Testis (tissue), 3 donors: ENCODE results near the gene ZNF235. TPM values are rescaled to one million over a fixed set of nuclear protein-coding genes. Genes with fewer than 3 reads are reported as not detected.
"Not testable (repeated sequence)": the region's sequence is repeated elsewhere in the genome, so short reads cannot be mapped to it uniquely, and the experiment has no call there.

Experiments used
- DNase-seq: peaks from one replicate; pipeline ENCODE4 v3.0.0-alpha.2; 2019
- H3K27ac ChIP-seq, 2 donors: fragments of 200-600 bp; sonication (generic); one replicate each; pipeline ENCODE4 v1.5.1; 2019
- H3K27me3 ChIP-seq: fragments of 200-600 bp; sonication (generic); one replicate; pipeline ENCODE4 v1.5.1; 2019
- H3K36me3 ChIP-seq: fragments of 200-600 bp; sonication (generic); one replicate; pipeline ENCODE4 v1.5.1; 2017; ENCODE audit warnings: low read depth; ENCODE audit errors: missing control alignments
- H3K4me1 ChIP-seq: fragments of 200-600 bp; sonication (generic); one replicate; pipeline ENCODE4 v1.5.1; 2019
- H3K4me3 ChIP-seq, 2 donors: fragments of 200-600 bp; sonication (generic); one replicate each; pipeline ENCODE4 v1.5.1; 2017 to 2019
- H3K9me3 ChIP-seq: fragments of 200-600 bp; sonication (generic); one replicate; pipeline ENCODE4 v1.5.1; 2017
- POLR2A ChIP-seq: fragments of 450-650 bp; IDR thresholded peaks from one replicate; pipeline ENCODE4 v1.6.1; 2017; ENCODE audit warnings: antibody characterized with exemption, mild to moderate bottlenecking, moderate library complexity
- WGBS, 2 donors: methylation state at CpG; one replicate each; pipeline ENCODE4 v1.1.5; 2018; 5-methylcytosine and 5-hydroxymethylcytosine counted together
- intact Hi-C: fragments of 100-400 bp; cut with DNase I; formaldehyde crosslinking; loops from one replicate; pipeline ENCODE4 v1.15.1; 2023; ENCODE audit warnings: low total_unique reads
- polyA plus RNA-seq: library from polyadenylated mRNA; stranded (reverse); fragments of 350-450 nt; fragmentation: Illumina TruSeq; extraction: RNeasy Lipid Tissue Mini Kit (QIAGEN cat#74804); gene quantifications from one replicate; pipeline ENCODE4 v1.2.3, GENCODE V29; 2014; ENCODE audit warnings: low read depth, low replicate concordance; ENCODE audit not compliant: insufficient read depth
- small RNA-seq, 2 donors: library from RNA; depleted of rRNA; stranded (forward); fragments of <200 nt; gene quantifications; one replicate each; pipeline ENCODE3, GENCODE V24; 2016
- total RNA-seq, 2 donors: library from RNA; depleted of rRNA; stranded (reverse); fragments of >200 nt; gene quantifications; one replicate each; pipeline ENCODE4 v1.2.3, GENCODE V29; 2016
- TF ChIP-seq, protein P1 (sequence below), 3 experiments: fragments of 450-650 bp in 2 of 3; fragments of 200-600 bp in 1 of 3; sonication (generic) in 1 of 3; IDR thresholded peaks; one replicate each; pipeline ENCODE4 v1.5.1; 2016 to 2019; ENCODE audit warnings: antibody characterized with exemption in 3 of 3, mild to moderate bottlenecking in 2 of 3, moderate library complexity in 1 of 3

The ZNF235 gene
- total and polyA plus RNA-seq, 3 donors from 2014 or later, result 4.6 to 12.1 (median 11.1) TPM

DNA sequence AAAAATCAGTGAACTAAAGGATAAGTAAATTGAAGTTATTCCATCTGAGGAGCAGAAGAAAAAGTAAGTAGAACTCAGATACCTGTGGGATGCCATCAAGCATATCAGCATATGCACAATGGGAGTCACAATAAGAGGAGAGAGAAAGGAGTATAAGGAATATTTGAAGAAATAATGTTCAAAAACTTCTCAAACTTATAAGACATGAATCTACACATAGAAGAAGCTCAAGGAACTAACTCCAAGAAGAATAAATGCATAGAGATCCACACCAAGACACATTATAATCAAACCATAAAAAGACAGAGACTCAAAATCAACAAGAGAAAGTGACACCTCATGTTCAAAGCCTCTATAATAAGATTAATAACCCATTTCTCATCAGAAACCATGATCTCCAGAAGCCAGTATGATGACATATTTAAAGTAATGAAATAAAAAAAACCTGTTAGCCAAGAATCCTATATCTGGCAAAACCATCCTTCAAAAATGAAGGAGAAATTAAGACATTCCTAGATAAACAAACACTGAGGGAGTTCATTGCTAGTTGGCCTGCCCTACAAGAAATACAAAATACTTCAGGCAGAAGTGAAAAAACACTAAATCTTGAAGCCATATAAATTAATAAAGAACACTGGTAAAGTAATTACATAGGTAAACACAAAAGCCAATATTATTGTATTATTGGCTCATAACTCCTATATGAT lies 49.0 kb downstream of the ZNF235 start:
- intact Hi-C loops, result no loop called here
- no peaks in the 10 kb centered on the region for H3K9me3 ChIP-seq
- no peaks in the 10 kb centered on the region for H3K4me1 ChIP-seq

DNA sequence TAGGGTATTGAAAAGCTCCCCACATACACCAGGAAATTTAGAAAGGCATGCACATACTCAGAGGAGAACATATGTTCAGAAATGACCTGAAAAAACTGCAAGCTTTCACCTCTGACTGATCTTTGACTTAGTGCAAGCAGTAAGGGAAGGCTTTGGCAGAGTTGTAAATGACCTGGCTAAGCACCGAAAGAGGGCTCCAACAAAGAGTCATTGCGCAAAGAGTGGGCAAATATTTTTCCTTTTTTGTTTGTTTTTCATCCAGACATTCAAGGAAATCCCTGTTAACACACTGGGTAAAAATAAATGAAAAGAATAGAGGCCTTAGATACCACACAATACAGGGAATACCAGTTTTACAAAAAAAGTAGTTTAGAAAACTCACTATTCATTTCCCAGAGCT lies 50.3 kb downstream of the ZNF235 start:
- no peak for DNase-seq
- Histone ChIP-seq H3K4me3 (no peak overlapping the region), H3K27ac (no peak overlapping the region), H3K27me3 (no peaks in the 10 kb centered on the region), H3K36me3 (no peaks in the 10 kb centered on the region), H3K4me1 (no peaks in the 10 kb centered on the region), H3K9me3 (no peaks in the 10 kb centered on the region)
- TF ChIP-seq, protein P1, sequence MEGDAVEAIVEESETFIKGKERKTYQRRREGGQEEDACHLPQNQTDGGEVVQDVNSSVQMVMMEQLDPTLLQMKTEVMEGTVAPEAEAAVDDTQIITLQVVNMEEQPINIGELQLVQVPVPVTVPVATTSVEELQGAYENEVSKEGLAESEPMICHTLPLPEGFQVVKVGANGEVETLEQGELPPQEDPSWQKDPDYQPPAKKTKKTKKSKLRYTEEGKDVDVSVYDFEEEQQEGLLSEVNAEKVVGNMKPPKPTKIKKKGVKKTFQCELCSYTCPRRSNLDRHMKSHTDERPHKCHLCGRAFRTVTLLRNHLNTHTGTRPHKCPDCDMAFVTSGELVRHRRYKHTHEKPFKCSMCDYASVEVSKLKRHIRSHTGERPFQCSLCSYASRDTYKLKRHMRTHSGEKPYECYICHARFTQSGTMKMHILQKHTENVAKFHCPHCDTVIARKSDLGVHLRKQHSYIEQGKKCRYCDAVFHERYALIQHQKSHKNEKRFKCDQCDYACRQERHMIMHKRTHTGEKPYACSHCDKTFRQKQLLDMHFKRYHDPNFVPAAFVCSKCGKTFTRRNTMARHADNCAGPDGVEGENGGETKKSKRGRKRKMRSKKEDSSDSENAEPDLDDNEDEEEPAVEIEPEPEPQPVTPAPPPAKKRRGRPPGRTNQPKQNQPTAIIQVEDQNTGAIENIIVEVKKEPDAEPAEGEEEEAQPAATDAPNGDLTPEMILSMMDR (IDR thresholded peaks at IDR 0.05), result no peak
- TF ChIP-seq POLR2A, result no peak
- intact Hi-C loops, result no loop called here
- whole genome bisulfite sequencing, 2 donors, result 92 to 98% methylated on average over 2 of the region's 2 CpGs

More for the DNA sequence above, 49.0 kb downstream of the ZNF235 start:
- Histone ChIP-seq H3K4me3 (no peak overlapping the region), H3K27ac (no peak overlapping the region), H3K36me3 (no peaks in the 10 kb centered on the region), H3K27me3 (no peaks in the 10 kb centered on the region)
- DNase-seq, result no peak
- TF ChIP-seq, protein P1 (IDR thresholded peaks at IDR 0.05), result no peak
- no peak for TF ChIP-seq POLR2A

DNA sequence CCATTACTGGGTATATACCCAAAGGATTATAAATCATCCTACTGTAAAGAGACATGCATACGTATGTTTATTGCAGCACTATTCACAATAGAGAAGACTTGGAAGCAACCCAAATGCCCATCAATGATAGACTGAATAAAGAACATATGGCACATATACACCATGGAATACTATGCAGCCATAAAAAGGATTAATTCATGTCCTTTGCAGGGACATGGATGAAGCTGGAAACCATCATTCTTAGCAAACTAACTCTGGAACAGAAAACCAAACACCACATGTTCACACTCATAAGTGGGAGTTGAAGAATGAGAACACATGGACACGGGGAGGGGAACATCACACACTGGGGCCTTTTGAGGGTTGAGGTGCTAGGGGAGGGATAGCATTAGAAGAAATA lies 51.4 kb downstream of the ZNF235 start:
- H3K27ac ChIP-seq, intact Hi-C loops: not testable (repeated sequence)

DNA sequence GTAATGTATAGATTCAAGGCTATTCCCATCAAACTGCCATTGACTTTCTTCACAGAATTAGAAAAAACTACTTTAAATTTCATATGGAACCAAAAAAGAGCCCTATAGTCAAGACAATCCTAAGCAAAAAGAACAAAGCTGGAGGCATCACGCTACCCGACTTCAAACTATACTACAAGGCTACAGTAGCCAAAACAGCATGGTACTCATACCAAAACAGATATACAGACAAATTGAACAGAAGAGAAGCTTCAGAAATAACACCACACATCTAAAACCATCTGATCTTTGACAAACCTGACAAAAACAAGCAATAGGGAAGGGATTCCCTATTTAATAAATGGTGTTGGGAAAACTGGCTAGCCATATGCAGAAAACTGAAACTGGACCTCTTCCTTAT lies 52.5 kb downstream of the ZNF235 start:
- H3K27me3 ChIP-seq, H3K4me1 ChIP-seq, H3K9me3 ChIP-seq, H3K36me3 ChIP-seq, DNase-seq, intact Hi-C loops, H3K4me3 ChIP-seq, H3K27ac ChIP-seq: not testable (repeated sequence)
- 89 to 94% methylated on average over 2 of the region's 2 CpGs for WGBS, 2 donors

More for the DNA sequence above, 51.4 kb downstream of the ZNF235 start:
- H3K4me1 ChIP-seq, H3K4me3 ChIP-seq, DNase-seq, H3K36me3 ChIP-seq, H3K9me3 ChIP-seq, H3K27me3 ChIP-seq: not testable (repeated sequence)
- 89 to 94% methylated on average over 2 of the region's 2 CpGs for WGBS, 2 donors

DNA sequence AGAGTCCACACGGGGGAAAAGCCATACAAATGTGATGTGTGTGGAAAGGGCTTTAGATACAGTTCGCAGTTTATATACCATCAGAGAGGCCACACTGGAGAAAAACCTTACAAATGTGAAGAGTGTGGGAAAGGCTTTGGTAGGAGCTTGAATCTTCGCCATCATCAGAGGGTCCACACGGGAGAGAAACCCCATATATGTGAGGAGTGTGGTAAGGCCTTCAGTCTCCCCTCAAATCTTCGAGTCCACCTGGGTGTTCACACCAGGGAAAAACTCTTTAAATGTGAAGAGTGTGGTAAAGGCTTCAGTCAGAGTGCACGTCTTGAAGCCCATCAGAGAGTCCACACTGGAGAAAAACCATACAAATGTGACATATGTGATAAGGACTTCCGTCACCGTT lies 68.4 kb downstream of the ZNF235 start:
- no peaks in the 10 kb centered on the region for H3K36me3 ChIP-seq
- TF ChIP-seq POLR2A, result no peak
- TF ChIP-seq, protein P1 (IDR thresholded peaks at IDR 0.05), result no peak
- 97 to 98% methylated on average over 8 of the region's 8 CpGs for WGBS, 2 donors
- DNase-seq, result no peak
- no peak overlapping the region for H3K4me3 ChIP-seq
- H3K27ac ChIP-seq, result no peak overlapping the region
- no peaks in the 10 kb centered on the region for H3K27me3 ChIP-seq
- H3K9me3 ChIP-seq, result no peaks in the 10 kb centered on the region
- intact Hi-C loops, result no loop called here
- H3K4me1 ChIP-seq, result no peaks in the 10 kb centered on the region

Small RNAs within 50 kb of the gene (small RNA-seq; reads per million reads assigned to genes)
- gene NDUFA3P1, result 0 reads per million in 2 donors

Other genes starting within 250 kb of the ZNF235 start
- gene ZNF284, start 232.9 kb downstream of the ZNF235 start, total RNA-seq, result 1 to 10 TPM; 1.0 to 1.5 TPM
- gene ZNF284, start 232.9 kb downstream of the ZNF235 start, polyA plus RNA-seq, result 0.96 TPM
- 10 to 100 TPM; 21.8 to 22.7 TPM for gene ZNF224, start 210.7 kb downstream of the ZNF235 start, total RNA-seq
- gene ZNF224, start 210.7 kb downstream of the ZNF235 start, polyA plus RNA-seq, result 11.3 TPM
- gene ZNF225, start 191.6 kb downstream of the ZNF235 start, total RNA-seq, result 1 to 10 TPM; 5.0 to 7.4 TPM
- gene ZNF225, start 191.6 kb downstream of the ZNF235 start, polyA plus RNA-seq, result 5.1 TPM
- 1 to 10 TPM; 7.9 to 8.5 TPM for gene ZNF234, start 163.5 kb downstream of the ZNF235 start, total RNA-seq
- 3.4 TPM for gene ZNF234, start 163.5 kb downstream of the ZNF235 start, polyA plus RNA-seq
- 10 to 100 TPM; 44.1 to 54.0 TPM for gene ZNF226, start 139.9 kb downstream of the ZNF235 start, total RNA-seq
- 27.4 TPM for gene ZNF226, start 139.9 kb downstream of the ZNF235 start, polyA plus RNA-seq
- gene ZNF227, start 92.5 kb downstream of the ZNF235 start, total RNA-seq, result 10 to 100 TPM; 19.8 to 25.0 TPM
- gene ZNF227, start 92.5 kb downstream of the ZNF235 start, polyA plus RNA-seq, result 12.8 TPM
- gene ZNF233, start 45.1 kb downstream of the ZNF235 start, total RNA-seq, result 10 to 100 TPM in 1 of 2 donors, 1 to 10 TPM in 1; 6.4 to 11.6 TPM
- 27.7 TPM for gene ZNF233, start 45.1 kb downstream of the ZNF235 start, polyA plus RNA-seq
- gene ZNF112, start 51.7 kb upstream of the ZNF235 start, total RNA-seq, result 1 to 10 TPM; 7.6 to 9.8 TPM
- gene ZNF112, start 51.7 kb upstream of the ZNF235 start, polyA plus RNA-seq, result 4.0 TPM
- gene ZNF285, start 96.6 kb upstream of the ZNF235 start, total RNA-seq, result 1 to 10 TPM; 7.1 to 7.9 TPM
- 5.4 TPM for gene ZNF285, start 96.6 kb upstream of the ZNF235 start, polyA plus RNA-seq
- 1 to 10 TPM; 5.1 to 5.8 TPM for gene ZNF229, start 143.4 kb upstream of the ZNF235 start, total RNA-seq
- 4.4 TPM for gene ZNF229, start 143.4 kb upstream of the ZNF235 start, polyA plus RNA-seq
- 1 to 10 TPM; 6.9 to 8.9 TPM for gene ZNF180, start 195.5 kb upstream of the ZNF235 start, total RNA-seq
- gene ZNF180, start 195.5 kb upstream of the ZNF235 start, polyA plus RNA-seq, result 4.7 TPM
- gene CEACAM20, start 224.7 kb upstream of the ZNF235 start, total RNA-seq, result under 1 TPM; 0.62 to 0.87 TPM
- gene CEACAM20, start 224.7 kb upstream of the ZNF235 start, polyA plus RNA-seq, result 0.53 TPM